Measurements from ENCODE around the gene FPR1.
"Not testable (repeated sequence)": the region's sequence is repeated elsewhere in the genome, so short reads cannot be mapped to it uniquely, and the experiment has no call there.

FPR1 gene

GRCh38 chr19:51739466-51740213 lies 12.0 kb downstream of the FPR1 start:
- TF ChIP-seq CTCF (IDR thresholded peaks at IDR 0.05; ENCODE audit: insufficient read depth, low read depth, low read length, missing control alignments): no peak
- no peak overlapping the region for H3K4me3 ChIP-seq (ENCODE audit: low read depth, low read length)
- no peak for DNase-seq (ENCODE audit: low read depth)

- not testable (repeated sequence) for H3K4me3 ChIP-seq (ENCODE audit: low read depth, low read length); DNase-seq (ENCODE audit: low read depth)
Measured at GRCh38 chr19:51738523-51738922, 13.2 kb downstream of the FPR1 start.

GRCh38 chr19:51737924-51738323 lies 13.8 kb downstream of the FPR1 start:
- no peak overlapping the region for H3K4me3 ChIP-seq (ENCODE audit: low read depth, low read length)
- no peak for TF ChIP-seq CTCF (IDR thresholded peaks at IDR 0.05; ENCODE audit: insufficient read depth, low read depth, low read length, missing control alignments)
- no peak for DNase-seq (ENCODE audit: low read depth)

- DNase-seq (ENCODE audit: low read depth): no peak
- TF ChIP-seq CTCF (IDR thresholded peaks at IDR 0.05; ENCODE audit: insufficient read depth, low read depth, low read length, missing control alignments): no peak
Measured at GRCh38 chr19:51737389-51737788, 14.3 kb downstream of the FPR1 start.

GRCh38 chr19:51735759-51736449 lies 15.8 kb downstream of the FPR1 start:
- no peak for DNase-seq (ENCODE audit: low read depth)
- TF ChIP-seq CTCF (IDR thresholded peaks at IDR 0.05; ENCODE audit: insufficient read depth, low read depth, low read length, missing control alignments): no peak
- H3K4me3 ChIP-seq (ENCODE audit: low read depth, low read length): no peak overlapping the region

More at GRCh38 chr19:51737389-51737788, 14.3 kb downstream of the FPR1 start:
- no peak overlapping the region for H3K4me3 ChIP-seq (ENCODE audit: low read depth, low read length)

- no peak overlapping the region for H3K4me3 ChIP-seq (ENCODE audit: low read depth, low read length)
- no peak for DNase-seq (ENCODE audit: low read depth)
- no peak for TF ChIP-seq CTCF (IDR thresholded peaks at IDR 0.05; ENCODE audit: insufficient read depth, low read depth, low read length, missing control alignments)
Measured at GRCh38 chr19:51733742-51734522, 17.7 kb downstream of the FPR1 start.

GRCh38 chr19:51729781-51730180 lies 21.9 kb downstream of the FPR1 start:
- no peak for DNase-seq (ENCODE audit: low read depth)
- H3K4me3 ChIP-seq (ENCODE audit: low read depth, low read length): no peak overlapping the region
- no peak for TF ChIP-seq CTCF (IDR thresholded peaks at IDR 0.05; ENCODE audit: insufficient read depth, low read depth, low read length, missing control alignments)

Measured in GM12865 (cell line).